ENCODE data around the gene PECR. TPM values are rescaled to one million over a fixed set of nuclear protein-coding genes. Genes with fewer than 3 reads are reported as not detected.

Gene PECR
- total RNA-seq, 1 donor from 2014 or later = 6.6 TPM

DNA sequence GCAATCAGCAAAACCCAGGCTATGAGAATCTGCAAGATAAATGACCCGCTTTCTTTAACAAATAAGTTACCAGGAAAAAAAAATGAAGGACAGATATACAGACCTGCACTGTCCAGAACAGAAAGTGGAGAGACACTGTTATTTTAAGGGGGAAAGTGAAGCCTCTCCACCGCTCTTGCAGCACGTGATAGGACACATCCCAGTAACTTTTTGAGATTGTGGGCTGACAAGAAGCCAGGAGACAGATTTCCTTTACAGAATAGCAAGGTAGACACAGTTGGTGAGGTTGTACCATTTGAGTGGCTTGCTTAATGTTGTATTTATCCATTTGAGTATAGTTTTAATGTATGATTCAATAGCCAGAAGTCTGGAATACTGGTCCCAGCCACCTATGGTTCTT, 13.1 kb upstream of the PECR start:
- Mint-ChIP-seq H3K27ac (ENCODE audit: unreplicated experiment) (no peak overlapping the region), H3K4me3 (ENCODE audit: unreplicated experiment) (no peak overlapping the region), H3K9me3 (ENCODE audit: unreplicated experiment) (no peaks in the 10 kb centered on the region), H3K4me1 (ENCODE audit: unreplicated experiment) (no peaks in the 10 kb centered on the region), H3K27me3 (ENCODE audit: unreplicated experiment) (peaks cover 2% of the 10 kb centered on the region), H3K36me3 (ENCODE audit: unreplicated experiment) (no peaks in the 10 kb centered on the region)
- DNase-seq (ENCODE audit: extremely low spot score, unreplicated experiment) = no peak
- TF ChIP-seq, protein P1, sequence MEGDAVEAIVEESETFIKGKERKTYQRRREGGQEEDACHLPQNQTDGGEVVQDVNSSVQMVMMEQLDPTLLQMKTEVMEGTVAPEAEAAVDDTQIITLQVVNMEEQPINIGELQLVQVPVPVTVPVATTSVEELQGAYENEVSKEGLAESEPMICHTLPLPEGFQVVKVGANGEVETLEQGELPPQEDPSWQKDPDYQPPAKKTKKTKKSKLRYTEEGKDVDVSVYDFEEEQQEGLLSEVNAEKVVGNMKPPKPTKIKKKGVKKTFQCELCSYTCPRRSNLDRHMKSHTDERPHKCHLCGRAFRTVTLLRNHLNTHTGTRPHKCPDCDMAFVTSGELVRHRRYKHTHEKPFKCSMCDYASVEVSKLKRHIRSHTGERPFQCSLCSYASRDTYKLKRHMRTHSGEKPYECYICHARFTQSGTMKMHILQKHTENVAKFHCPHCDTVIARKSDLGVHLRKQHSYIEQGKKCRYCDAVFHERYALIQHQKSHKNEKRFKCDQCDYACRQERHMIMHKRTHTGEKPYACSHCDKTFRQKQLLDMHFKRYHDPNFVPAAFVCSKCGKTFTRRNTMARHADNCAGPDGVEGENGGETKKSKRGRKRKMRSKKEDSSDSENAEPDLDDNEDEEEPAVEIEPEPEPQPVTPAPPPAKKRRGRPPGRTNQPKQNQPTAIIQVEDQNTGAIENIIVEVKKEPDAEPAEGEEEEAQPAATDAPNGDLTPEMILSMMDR (IDR thresholded peaks at IDR 0.05) = no peak

DNA sequence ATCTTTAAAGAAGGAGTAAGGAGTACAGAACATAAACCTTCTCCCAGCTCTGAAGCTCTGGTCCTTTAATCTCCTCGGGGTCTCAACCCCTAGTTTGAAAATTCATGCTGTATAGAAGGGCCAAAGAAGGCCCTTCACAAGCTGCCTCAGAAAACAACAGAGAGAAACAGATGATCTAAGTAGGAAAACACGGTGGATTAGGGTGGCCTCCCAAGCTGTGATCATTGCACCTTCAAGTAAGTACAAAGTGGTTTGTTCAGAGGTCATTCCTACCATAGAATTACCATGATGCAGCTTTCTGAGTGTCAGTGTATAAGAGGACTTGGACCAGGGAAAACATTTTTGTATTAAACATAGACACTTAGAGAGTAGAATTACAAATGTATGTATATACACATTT, 11.0 kb upstream of the PECR start:
- Mint-ChIP-seq H3K4me3 (ENCODE audit: unreplicated experiment) (no peak overlapping the region), H3K4me1 (ENCODE audit: unreplicated experiment) (no peaks in the 10 kb centered on the region)

DNA sequence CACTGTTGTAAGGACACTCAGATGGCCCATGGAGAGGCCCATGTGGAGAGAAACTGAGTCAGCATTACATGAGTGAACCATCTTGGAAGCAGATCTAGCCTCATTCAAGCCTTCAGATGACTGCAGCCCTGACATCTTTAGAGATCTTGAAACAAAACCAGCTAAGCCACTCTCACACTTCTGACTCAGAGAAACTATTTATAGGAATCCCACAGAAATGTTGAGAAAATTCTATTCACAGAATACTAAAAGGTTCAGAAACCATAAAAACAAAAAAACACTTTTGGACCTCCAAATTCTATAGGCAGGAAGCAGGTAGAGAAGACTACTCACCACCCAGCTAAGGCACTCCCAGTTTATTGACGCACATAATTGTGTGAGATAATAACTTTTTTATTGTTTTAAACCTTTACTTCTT, 8.8 kb upstream of the PECR start:
- TF ChIP-seq, protein P1 (IDR thresholded peaks at IDR 0.05) = no peak
- peaks cover 2% of the 10 kb centered on the region for H3K27me3 Mint-ChIP-seq (ENCODE audit: unreplicated experiment)
- H3K9me3 Mint-ChIP-seq (ENCODE audit: unreplicated experiment) = no peaks in the 10 kb centered on the region
- no peaks in the 10 kb centered on the region for H3K4me1 Mint-ChIP-seq (ENCODE audit: unreplicated experiment)
- DNase-seq (ENCODE audit: extremely low spot score, unreplicated experiment) = no peak
- no peak overlapping the region for H3K27ac Mint-ChIP-seq (ENCODE audit: unreplicated experiment)
- H3K4me3 Mint-ChIP-seq (ENCODE audit: unreplicated experiment) = no peak overlapping the region
- no peaks in the 10 kb centered on the region for H3K36me3 Mint-ChIP-seq (ENCODE audit: unreplicated experiment)

More for the DNA sequence above, 11.0 kb upstream of the PECR start:
- TF ChIP-seq, protein P1 (IDR thresholded peaks at IDR 0.05) = no peak
- Mint-ChIP-seq H3K27me3 (ENCODE audit: unreplicated experiment) (peaks cover 2% of the 10 kb centered on the region), H3K9me3 (ENCODE audit: unreplicated experiment) (no peaks in the 10 kb centered on the region), H3K27ac (ENCODE audit: unreplicated experiment) (no peak overlapping the region), H3K36me3 (ENCODE audit: unreplicated experiment) (no peaks in the 10 kb centered on the region)
- no peak for DNase-seq (ENCODE audit: extremely low spot score, unreplicated experiment)

DNA sequence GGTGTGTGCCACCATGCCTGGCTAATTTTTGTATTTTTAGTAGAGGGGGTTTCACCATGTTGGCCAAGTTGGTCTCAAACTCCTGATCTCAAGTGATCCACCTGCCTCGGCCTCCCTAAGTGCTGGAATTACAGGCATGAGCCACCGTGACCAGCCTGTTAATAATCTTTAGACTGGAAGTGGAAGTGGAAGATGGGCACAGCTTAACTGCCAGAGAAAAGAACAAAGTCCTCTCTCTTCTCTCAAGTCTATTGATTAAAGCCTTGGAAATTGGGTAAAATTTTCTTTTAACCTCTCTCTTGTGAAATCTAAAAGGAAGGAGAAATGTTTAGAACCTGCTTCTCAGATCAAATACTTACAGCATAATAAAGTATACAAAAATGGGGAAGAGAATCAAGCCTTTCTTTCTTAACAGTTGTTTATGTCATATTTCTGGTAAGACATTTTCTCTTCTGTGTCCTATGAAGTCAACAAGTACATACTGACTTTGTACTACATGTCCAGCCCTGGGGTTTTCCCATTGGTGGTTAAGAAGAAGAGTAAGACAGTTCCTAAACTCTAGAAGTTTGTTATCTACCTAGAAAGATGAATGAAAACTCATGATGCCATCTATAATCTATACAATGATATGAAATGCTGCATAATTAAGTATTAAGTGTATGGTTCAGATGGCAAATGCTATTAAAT, 4.7 kb upstream of the PECR start:
- TF ChIP-seq, protein P1 (IDR thresholded peaks at IDR 0.05) = no peak
- Mint-ChIP-seq H3K27me3 (ENCODE audit: unreplicated experiment) (no peaks in the 10 kb centered on the region), H3K36me3 (ENCODE audit: unreplicated experiment) (no peaks in the 10 kb centered on the region), H3K27ac (ENCODE audit: unreplicated experiment) (no peak overlapping the region), H3K4me1 (ENCODE audit: unreplicated experiment) (peaks cover 31% of the 10 kb centered on the region), H3K9me3 (ENCODE audit: unreplicated experiment) (no peaks in the 10 kb centered on the region), H3K4me3 (ENCODE audit: unreplicated experiment) (no peak overlapping the region)
- DNase-seq (ENCODE audit: extremely low spot score, unreplicated experiment) = no peak

DNA sequence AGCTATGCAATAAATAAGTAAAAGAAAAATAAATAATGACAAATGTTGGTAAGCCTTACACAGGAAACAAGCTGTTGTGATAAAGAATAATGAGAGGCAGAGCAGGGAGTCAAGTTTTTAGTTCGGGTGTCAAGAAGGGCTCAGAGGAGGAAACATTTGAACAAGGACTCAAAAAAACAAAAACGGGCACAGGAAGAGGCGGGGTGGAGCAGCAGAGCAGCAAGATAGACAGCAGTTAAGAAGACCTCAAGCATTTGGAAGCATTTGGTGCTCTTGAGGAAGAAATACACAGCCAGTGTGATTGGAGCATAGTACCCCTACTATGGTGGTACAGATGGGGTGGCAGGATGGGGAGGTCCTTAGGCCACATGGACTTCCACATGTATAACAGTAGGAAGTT, 2.9 kb upstream of the PECR start:
- Mint-ChIP-seq H3K9me3 (ENCODE audit: unreplicated experiment) (no peaks in the 10 kb centered on the region), H3K4me3 (ENCODE audit: unreplicated experiment) (no peak overlapping the region), H3K36me3 (ENCODE audit: unreplicated experiment) (no peaks in the 10 kb centered on the region), H3K27ac (ENCODE audit: unreplicated experiment) (peak overlapping the region; percentile 12), H3K27me3 (ENCODE audit: unreplicated experiment) (no peaks in the 10 kb centered on the region), H3K4me1 (ENCODE audit: unreplicated experiment) (peaks cover 37% of the 10 kb centered on the region)
- TF ChIP-seq, protein P1 (IDR thresholded peaks at IDR 0.05) = no peak
- DNase-seq (ENCODE audit: extremely low spot score, unreplicated experiment) = no peak

All from osteocyte (in vitro differentiated cells).